GM19468 (cell line): ENCODE results near the gene TKFC.
A peak's percentile ranks its signal among the peaks of the same experiment; 100 is the strongest.

Experiments used
- ATAC-seq: cut with Tn5 transposase; IDR thresholded peaks from one replicate; pipeline ENCODE4 v1.9.1; 2021; ENCODE audit warnings: mild to moderate bottlenecking, moderate library complexity, moderate number of reproducible peaks; ENCODE audit not compliant: unreplicated experiment; ENCODE audit errors: extremely low read depth

TKFC gene

GRCh38 chr11:61343792-61344745 is 11.0 kb downstream of the TKFC start:
- ATAC-seq: no peak

- no peak for ATAC-seq
Measured at GRCh38 chr11:61345170-61345610, 12.2 kb downstream of the TKFC start.

- ATAC-seq: no peak
Measured at GRCh38 chr11:61345954-61346843, 13.2 kb downstream of the TKFC start.

GRCh38 chr11:61347916-61348461 is 15.0 kb downstream of the TKFC start:
- no peak for ATAC-seq

- ATAC-seq: no peak
Measured at GRCh38 chr11:61349189-61349751, 16.2 kb downstream of the TKFC start.

- ATAC-seq: no peak
Measured at GRCh38 chr11:61349916-61350315, 16.9 kb downstream of the TKFC start.

GRCh38 chr11:61350336-61350735 is 17.3 kb downstream of the TKFC start:
- no peak for ATAC-seq

- no peak for ATAC-seq
Measured at GRCh38 chr11:61350803-61351202, 17.8 kb downstream of the TKFC start.

- no peak for ATAC-seq
Measured at GRCh38 chr11:61352038-61352437, 19.0 kb downstream of the TKFC start.

GRCh38 chr11:61353131-61354067 is 20.4 kb downstream of the TKFC start:
- no peak for ATAC-seq

GRCh38 chr11:61354208-61354607 is 21.2 kb downstream of the TKFC start:
- ATAC-seq: no peak

- ATAC-seq: no peak
Measured at GRCh38 chr11:61356706-61357105, 23.7 kb downstream of the TKFC start.

- ATAC-seq: peak; percentile 33
Measured at GRCh38 chr11:61357233-61357893, 24.3 kb downstream of the TKFC start.

GRCh38 chr11:61357894-61358239 is 24.8 kb downstream of the TKFC start:
- no peak for ATAC-seq

GRCh38 chr11:61358566-61358965 is 25.5 kb downstream of the TKFC start:
- ATAC-seq: no peak

GRCh38 chr11:61359516-61359915 is 26.5 kb downstream of the TKFC start:
- ATAC-seq: no peak

- no peak for ATAC-seq
Measured at GRCh38 chr11:61361237-61361740, 28.3 kb downstream of the TKFC start.

- peak; percentile 57 for ATAC-seq
Measured at GRCh38 chr11:61361741-61362541, 28.9 kb downstream of the TKFC start, which contains the start of the genes CYB561A3 and TMEM138. Gene CYB561A3, minus strand, starts transcription at chr11:61361882. Its CDS starts 5,169 bp downstream, at chr11:61356713. Gene TMEM138, plus strand, starts transcription at chr11:61362374. Its CDS starts 2,017 bp downstream, at chr11:61364391.
